HG02798 (cell line): Measurements from ENCODE around the gene OR5B12.
"Not testable (repeated sequence)": the region's sequence is repeated elsewhere in the genome, so short reads cannot be mapped to it uniquely, and the experiment has no call there.

ENCODE experiments used
- ATAC-seq: cut with Tn5 transposase; IDR thresholded peaks from one replicate; pipeline ENCODE4 v1.9.1; 2021; ENCODE audit warnings: mild to moderate bottlenecking; ENCODE audit not compliant: unreplicated experiment, poor library complexity

OR5B12 gene

GRCh38 chr11:58442136-58442535 lies at the start of gene OR5B12:
TSS of gene OR5B12 (minus strand) at chr11:58442236. CDS start at chr11:58440151, 2,085 bp downstream.
- no peak for ATAC-seq

DNA sequence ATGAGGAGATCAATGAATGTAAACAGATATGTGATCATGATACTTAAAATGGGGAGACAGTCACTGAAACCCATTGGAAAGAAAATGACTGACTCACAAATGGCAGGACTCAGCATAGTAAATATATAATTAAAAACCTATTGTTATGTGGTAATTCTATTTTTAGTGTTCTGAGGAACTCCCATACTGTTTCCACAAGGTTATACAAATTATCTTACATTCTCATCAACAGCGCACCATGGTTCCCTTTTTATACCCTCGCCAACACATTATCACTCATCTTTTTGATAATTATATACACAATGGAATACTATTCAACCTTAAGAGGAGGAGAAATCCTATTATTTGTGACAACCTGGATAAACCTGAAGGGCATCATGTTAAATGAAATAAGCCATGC lies 48.8 kb upstream of the OR5B12 start:
- ATAC-seq: no peak

DNA sequence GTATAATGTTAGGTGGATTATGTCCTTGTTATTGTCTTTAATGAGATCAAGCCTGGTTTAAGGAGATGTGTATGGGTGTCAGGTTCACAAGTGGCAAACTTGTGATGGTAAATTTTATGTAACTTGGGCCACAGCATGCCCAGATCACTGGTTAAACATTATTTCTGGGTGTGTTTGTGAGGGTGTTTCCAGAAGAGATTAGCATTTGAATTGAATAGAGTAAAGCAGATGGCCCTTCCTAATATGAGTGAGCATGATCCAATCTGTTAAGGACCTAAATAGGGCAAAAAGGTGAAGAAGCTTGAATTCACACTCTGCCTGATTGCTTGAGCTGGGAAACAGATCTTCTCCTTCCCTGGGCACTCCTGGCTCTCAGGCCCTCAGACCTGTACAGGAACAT lies 45.1 kb upstream of the OR5B12 start:
- ATAC-seq: no peak

- ATAC-seq: no peak
Measured at GRCh38 chr11:58485961-58486360, 43.9 kb upstream of the OR5B12 start.

DNA sequence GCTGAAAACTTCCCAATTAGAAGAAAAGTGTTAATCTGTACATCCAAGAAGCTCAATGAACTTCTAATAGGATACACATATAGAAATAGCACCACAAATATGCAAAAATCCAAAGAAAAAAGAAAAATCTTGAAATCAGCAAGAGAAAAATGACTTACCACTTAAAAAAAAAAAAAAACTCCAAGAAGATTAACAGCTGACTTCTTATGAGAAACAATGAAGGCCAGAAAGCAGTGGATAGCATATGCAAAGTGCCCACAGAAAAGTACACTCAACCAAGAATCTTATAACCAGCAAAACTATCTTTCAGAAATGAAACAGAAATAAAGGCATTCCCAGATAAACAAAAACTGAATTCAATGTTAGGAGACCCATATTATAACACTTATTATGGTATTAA lies 29.9 kb upstream of the OR5B12 start:
- no peak for ATAC-seq

DNA sequence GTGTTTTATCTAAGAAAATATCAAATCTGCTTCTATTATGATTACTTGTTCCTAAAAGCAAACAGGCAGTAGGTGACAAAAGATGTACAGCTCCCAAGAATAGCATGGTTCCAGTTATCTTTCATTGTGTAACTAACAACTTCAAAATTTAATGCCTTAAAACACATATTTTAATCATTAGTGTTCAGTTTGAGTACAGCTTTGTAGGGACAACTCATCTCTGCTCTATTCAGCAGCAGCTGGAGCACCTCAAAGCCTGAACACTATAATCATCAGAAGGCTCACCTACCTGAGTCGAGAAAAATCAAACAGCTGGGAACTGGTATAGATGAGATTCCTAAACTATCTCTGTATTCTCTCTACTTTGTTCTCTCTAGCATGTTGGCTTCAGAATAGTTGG lies 24.3 kb upstream of the OR5B12 start:
- no peak for ATAC-seq

DNA sequence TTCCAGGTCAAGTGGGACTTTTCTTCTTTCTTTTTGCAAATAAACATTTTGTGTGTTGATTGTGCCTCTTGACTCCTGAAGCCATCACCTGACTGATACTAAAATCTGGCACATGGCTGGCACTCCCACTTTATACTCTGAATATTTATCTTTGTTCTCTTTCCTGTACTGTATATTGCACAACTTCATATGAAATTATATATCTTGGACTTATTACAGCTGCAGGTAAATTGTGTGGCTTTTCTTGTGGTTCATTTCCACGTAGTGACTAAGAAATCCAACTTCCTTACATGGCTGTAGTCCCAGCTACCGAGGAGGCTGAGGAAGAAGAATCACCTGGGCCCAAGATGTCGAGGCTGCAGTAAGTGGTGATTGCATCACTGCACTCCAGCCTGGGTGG lies 23.7 kb upstream of the OR5B12 start:
- ATAC-seq: no peak

DNA sequence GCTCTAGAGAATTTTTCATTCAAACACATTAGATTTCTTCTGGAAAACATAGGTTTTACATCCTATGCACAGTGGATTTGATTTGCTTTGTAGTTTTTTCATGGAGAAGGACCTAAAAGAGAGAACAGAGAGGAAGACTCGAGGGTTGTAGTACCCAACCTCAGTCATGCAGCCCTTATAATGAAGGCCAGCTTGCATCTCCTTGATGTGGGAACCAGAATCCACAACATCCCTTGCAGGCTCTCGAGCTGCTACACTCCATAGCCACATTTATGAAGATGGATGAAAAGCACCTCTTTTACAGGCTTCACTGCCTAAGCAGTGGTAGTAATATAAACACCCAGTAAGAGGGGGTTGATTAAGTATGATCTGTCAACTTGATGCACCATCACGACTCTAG lies 9.5 kb upstream of the OR5B12 start:
- ATAC-seq: no peak

GRCh38 chr11:58446294-58446693 lies 4.3 kb upstream of the OR5B12 start:
- ATAC-seq: no peak

GRCh38 chr11:58444300-58444699 lies 2.3 kb upstream of the OR5B12 start:
- ATAC-seq: no peak

GRCh38 chr11:58438486-58438885 lies 3.5 kb downstream of the OR5B12 start:
- ATAC-seq: no peak

GRCh38 chr11:58434217-58434616 lies 7.8 kb downstream of the OR5B12 start:
- no peak for ATAC-seq

DNA sequence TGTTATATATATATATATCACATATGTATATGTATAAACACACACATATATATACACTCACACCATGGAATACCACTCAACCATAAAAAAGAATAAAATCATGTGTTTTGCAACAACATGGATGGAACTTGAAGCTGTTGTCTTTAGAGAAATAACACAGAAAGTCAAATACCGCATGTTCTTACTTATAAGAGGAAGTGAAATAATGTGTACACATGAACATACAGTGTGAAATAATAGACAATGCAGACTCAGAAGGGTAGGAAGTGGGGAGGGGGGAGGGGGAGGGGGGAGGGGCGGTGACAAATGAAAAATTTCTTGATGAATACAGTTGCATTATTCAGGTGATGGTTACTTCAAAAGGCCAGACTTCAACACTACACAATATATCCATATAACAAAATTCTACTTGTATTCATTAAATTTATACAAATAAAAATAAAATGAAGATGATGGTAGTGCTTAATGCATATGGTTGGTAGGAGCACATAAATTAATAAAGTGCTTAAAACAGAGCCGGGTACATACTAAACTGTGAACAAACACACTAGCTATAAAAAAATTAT lies 8.3 kb downstream of the OR5B12 start:
- no peak for ATAC-seq

DNA sequence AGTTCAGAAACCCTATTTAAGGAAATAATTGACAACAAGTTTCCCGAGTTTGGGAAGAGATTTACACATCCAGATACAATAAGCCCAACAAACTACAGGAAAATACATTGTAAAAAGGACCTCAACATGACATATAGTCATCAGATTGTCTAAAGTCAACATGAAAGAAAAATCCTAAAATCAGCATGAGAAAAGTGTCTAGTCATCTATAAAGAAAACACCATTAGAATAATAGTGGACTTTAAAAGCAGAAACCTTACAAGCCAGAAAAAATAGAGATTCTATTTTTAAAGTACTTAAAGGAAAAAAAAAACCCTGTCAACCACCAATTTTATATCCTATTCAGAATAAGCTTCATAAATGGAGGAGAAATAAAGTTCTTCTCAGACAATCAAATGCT lies 12.8 kb downstream of the OR5B12 start:
- no peak for ATAC-seq

- no peak for ATAC-seq
Measured at GRCh38 chr11:58428021-58428420, 14.0 kb downstream of the OR5B12 start, which contains the start of gene OR5B2. TSS of gene OR5B2 (minus strand) at chr11:58428121. CDS start at chr11:58423261, 4,860 bp downstream.

DNA sequence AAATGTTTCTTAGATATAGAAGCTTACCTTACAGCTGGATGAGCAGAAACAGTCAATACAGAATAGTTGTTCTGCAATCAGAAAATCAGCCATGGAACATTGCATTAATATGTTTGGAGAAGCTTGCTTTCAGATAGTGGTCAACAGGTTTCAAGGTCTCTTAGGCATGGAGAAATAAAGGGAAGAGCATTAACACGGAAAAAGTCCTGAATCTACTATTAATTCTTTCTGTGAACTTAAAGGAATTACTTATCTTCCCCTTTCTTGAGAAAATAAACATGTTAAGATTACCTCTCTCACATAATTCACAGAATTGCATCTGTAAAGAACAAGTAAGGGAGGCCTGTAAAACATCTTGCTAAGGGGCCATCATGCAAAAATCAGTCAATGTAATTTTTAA lies 35.3 kb downstream of the OR5B12 start, which contains the start of gene OR5B3:
Gene OR5B3, minus strand, starts transcription at position 101 of the 400 bp plus-strand sequence. CDS start 3,465 bp downstream, outside the sequence.
- ATAC-seq: no peak

GRCh38 chr11:58399622-58400021 lies 42.4 kb downstream of the OR5B12 start:
- not testable (repeated sequence) for ATAC-seq

- ATAC-seq: no peak
Measured at GRCh38 chr11:58395581-58395980, 46.5 kb downstream of the OR5B12 start.

DNA sequence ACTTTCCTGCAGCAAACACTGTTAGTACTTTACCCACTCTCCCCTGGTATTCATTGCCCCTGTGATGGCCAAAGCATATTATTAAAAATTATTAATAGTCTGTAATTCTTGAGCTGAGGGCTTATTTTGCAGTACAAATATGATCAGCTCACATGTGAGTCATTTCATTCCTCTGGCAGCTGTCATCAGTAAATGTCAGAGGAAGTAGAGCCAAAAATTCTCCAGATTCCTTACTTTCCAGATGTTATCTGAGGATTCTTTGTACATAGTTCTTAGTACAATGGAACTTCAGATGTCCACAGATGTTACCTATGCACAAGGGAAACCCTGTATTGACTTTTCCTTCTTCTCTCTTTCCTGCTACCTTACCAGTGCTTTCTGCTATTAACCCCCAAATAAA lies 47.8 kb downstream of the OR5B12 start:
- no peak for ATAC-seq

DNA sequence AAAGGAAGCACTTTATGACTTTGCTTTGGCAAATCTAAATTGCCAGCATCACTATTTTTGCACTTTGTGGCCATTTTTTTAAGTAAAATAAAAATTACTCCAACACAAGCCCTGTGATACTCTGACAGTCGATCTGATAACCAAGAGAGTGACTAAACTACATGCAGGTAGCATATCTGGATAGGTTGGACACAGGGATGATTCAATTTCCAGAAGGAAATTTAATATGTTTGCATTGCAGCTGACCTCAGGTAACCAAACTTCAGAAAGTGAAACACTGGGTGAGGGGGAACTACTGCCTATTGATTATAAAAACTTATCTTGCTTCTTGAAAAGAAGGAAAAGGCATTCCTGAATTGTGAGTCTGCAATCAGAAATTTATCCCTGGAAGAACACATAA lies 49.3 kb downstream of the OR5B12 start:
- ATAC-seq: no peak

GRCh38 chr11:58391879-58392278 lies 50.2 kb downstream of the OR5B12 start:
- no peak for ATAC-seq

GRCh38 chr11:58390551-58391063 lies 51.4 kb downstream of the OR5B12 start:
- no peak for ATAC-seq
